HepG2 (cell line): ENCODE results near the gene MICAL3. TPM values are rescaled to one million over a fixed set of nuclear protein-coding genes. Genes with fewer than 3 reads are reported as not detected.
A peak's percentile ranks its signal among the peaks of the same experiment; 100 is the strongest.

Experiments used
- CHD2 ChIP-seq: IDR thresholded peaks from 2 replicates; pipeline ENCODE4 v1.6.1; 2011; ENCODE audit warnings: low read depth, low read length, improper control_type of control experiment
- CTCF ChIP-seq: sonication (generic); formaldehyde crosslinking; IDR thresholded peaks from 2 replicates; pipeline ENCODE4 v1.5.0; 2020; ENCODE audit warnings: mild to moderate bottlenecking, missing genetic modification reagents, moderate library complexity
- E2F2 ChIP-seq: sonication (generic); formaldehyde crosslinking; IDR thresholded peaks from 2 replicates; pipeline ENCODE4 v1.4.0; 2020; ENCODE audit warnings: missing genetic modification reagents, borderline replicate concordance
- ETV5 ChIP-seq: IDR thresholded peaks from 2 replicates; pipeline ENCODE4 v1.6.1; 2018; ENCODE audit warnings: missing biosample characterization, missing genetic modification reagents, inconsistent platforms, borderline replicate concordance
- ETV6 ChIP-seq: sonication (generic); formaldehyde crosslinking; conservative IDR thresholded peaks from 2 replicates; pipeline ENCODE4 v1.4.0; 2020; ENCODE audit warnings: missing genetic modification reagents
- FOXK1 ChIP-seq: sonication (generic); formaldehyde crosslinking; IDR thresholded peaks from 2 replicates; pipeline ENCODE4 v1.4.0; 2020; ENCODE audit warnings: low read depth, missing genetic modification reagents, borderline replicate concordance
- ISX ChIP-seq: sonication (generic); formaldehyde crosslinking; conservative IDR thresholded peaks from 2 replicates; pipeline ENCODE4 v1.5.0; 2020; ENCODE audit warnings: missing genetic modification reagents
- NKX3-1 ChIP-seq: sonication (generic); formaldehyde crosslinking; IDR thresholded peaks from 2 replicates; pipeline ENCODE4 v1.5.0; 2020; ENCODE audit warnings: missing genetic modification reagents
- NR2F2 ChIP-seq: IDR thresholded peaks from 2 replicates; pipeline ENCODE4 v1.6.1; 2012; ENCODE audit warnings: low read depth, inconsistent platforms, borderline replicate concordance
- ONECUT2 ChIP-seq: sonication (generic); formaldehyde crosslinking; IDR thresholded peaks from 2 replicates; pipeline ENCODE4 v1.4.0; 2020; ENCODE audit warnings: missing genetic modification reagents
- PITX1 ChIP-seq: sonication (generic); formaldehyde crosslinking; IDR thresholded peaks from 2 replicates; pipeline ENCODE4 v1.5.1; 2020; ENCODE audit warnings: mild to moderate bottlenecking, missing genetic modification reagents
- SRSF1 ChIP-seq: fragments of 200-400 bp; formaldehyde crosslinking; optimal IDR thresholded peaks from 2 replicates; pipeline ENCODE3; 2017; ENCODE audit warnings: mild to moderate bottlenecking, low read depth, low read length, moderate library complexity
- TCF7 ChIP-seq: sonication (generic); IDR thresholded peaks from 2 replicates; pipeline ENCODE4 v1.6.1; 2016; ENCODE audit warnings: antibody characterized with exemption, low read depth
- XRCC5 ChIP-seq: fragments of 200-400 bp; formaldehyde crosslinking; optimal IDR thresholded peaks from 2 replicates; pipeline ENCODE3; 2017; ENCODE audit warnings: mild to moderate bottlenecking, low read length
- ZNF264 ChIP-seq: sonication (generic); formaldehyde crosslinking; IDR thresholded peaks from 2 replicates; pipeline ENCODE4 v1.4.0; 2020; ENCODE audit warnings: missing genetic modification reagents
- ZNF281 ChIP-seq: sonication (generic); formaldehyde crosslinking; IDR thresholded peaks from 2 replicates; pipeline ENCODE4 v1.4.0; 2020; ENCODE audit warnings: missing genetic modification reagents, borderline replicate concordance
- ZNF362 ChIP-seq: sonication (generic); formaldehyde crosslinking; IDR thresholded peaks from 2 replicates; pipeline ENCODE4 v1.4.0; 2020; ENCODE audit warnings: missing genetic modification reagents, mild to moderate bottlenecking, borderline replicate concordance
- ZNF513 ChIP-seq: sonication (generic); formaldehyde crosslinking; conservative IDR thresholded peaks from 2 replicates; pipeline ENCODE4 v1.5.0; 2020; ENCODE audit warnings: missing genetic modification reagents
- ZNF530 ChIP-seq: sonication (generic); formaldehyde crosslinking; IDR thresholded peaks from 2 replicates; pipeline ENCODE4 v1.5.0; 2020; ENCODE audit warnings: low read depth, mild to moderate bottlenecking, missing genetic modification reagents
- ZNF749 ChIP-seq: sonication (generic); formaldehyde crosslinking; IDR thresholded peaks from 2 replicates; pipeline ENCODE4 v1.8.0; 2022; ENCODE audit warnings: mild to moderate bottlenecking, missing genetic modification reagents, moderate library complexity, borderline replicate concordance
- ZSCAN29 ChIP-seq: sonication (generic); formaldehyde crosslinking; conservative IDR thresholded peaks from 2 replicates; pipeline ENCODE4 v1.4.0; 2020; ENCODE audit warnings: mild to moderate bottlenecking, missing genetic modification reagents
- ZSCAN9 ChIP-seq: IDR thresholded peaks from 2 replicates; pipeline ENCODE4 v1.6.1; 2016; ENCODE audit warnings: borderline replicate concordance
- polyA plus RNA-seq, 8 experiments: library from polyadenylated mRNA; depleted of rRNA in 3 of 8; stranded (reverse) in 7 of 8; unstranded in 1 of 8; fragments of >200 nt; fragmentation: Illumina TruSeq in 4 of 8; extraction: Trizol in 4 of 8; gene quantifications; 2 replicates each; pipeline versions ENCODE4 v1.2.1 to v1.2.3, GENCODE V29; 2011 to 2016; ENCODE audit warnings: low read depth in 4 of 8, missing spikeins in 1 of 8, mixed read lengths in 1 of 8; ENCODE audit not compliant: insufficient read depth in 1 of 8
- total RNA-seq, 5 experiments: library from RNA; depleted of rRNA; stranded (reverse); fragments of >200 nt; fragmentation: Illumina TruSeq; extraction: Trizol; gene quantifications; 2 replicates each; pipeline ENCODE4 v1.2.3, GENCODE V29; 2016; ENCODE audit warnings: low read depth in 1 of 5

The MICAL3 gene
- total and polyA plus RNA-seq, 2 of the 13 experiments (the other 11 are each of a cell fraction or from before 2014, with no cell fraction given) = 5.3 to 12.5 TPM

- TF ChIP-seq ZNF513 (no peak), ISX (CRISPR knock-in tag) (no peak), ONECUT2 (CRISPR knock-in tag) (no peak), FOXK1 (no peak), ZSCAN9 (no peak), CHD2 (no peak), ZNF281 (no peak), NKX3-1 (CRISPR knock-in tag) (no peak), XRCC5 (no peak), ZSCAN29 (CRISPR knock-in tag) (no peak), ZNF264 (no peak), ZNF362 (CRISPR knock-in tag) (no peak), ZNF749 (CRISPR knock-in tag) (no peak), ZNF530 (CRISPR knock-in tag) (no peak), ETV5 (CRISPR knock-in tag) (peak; percentile 78), E2F2 (no peak), PITX1 (peak; percentile 42; the same call in 1 of the 2 replicates), CTCF (CRISPR knock-in tag) (peak; percentile 66), SRSF1 (no peak), TCF7 (peak; percentile 19; the same call in 1 of the 2 replicates), NR2F2 (no peak), ETV6 (CRISPR knock-in tag) (no peak)
Observed at GRCh38 chr22:17920145-17920605, 104.2 kb downstream of the MICAL3 start (continued).
